Activated T-cell treated with anti-CD3 and anti-CD28 coated beads for 48 hours (primary cell): Measurements from ENCODE around the gene SLC18A2.
"Not testable (repeated sequence)": the region's sequence is repeated elsewhere in the genome, so short reads cannot be mapped to it uniquely, and the experiment has no call there.

Experiments used
- DNase-seq: peaks from one replicate; pipeline ENCODE4 v3.0.0-alpha.2; 2020; ENCODE audit warnings: low read depth

Gene SLC18A2

GRCh38 chr10:117264782-117265181 is 23.9 kb downstream of the SLC18A2 start:
- no peak for DNase-seq

- DNase-seq: no peak
Observed at GRCh38 chr10:117266400-117266799, 25.5 kb downstream of the SLC18A2 start.

- no peak for DNase-seq
Observed at GRCh38 chr10:117266812-117267211, 25.9 kb downstream of the SLC18A2 start.

- no peak for DNase-seq
Observed at GRCh38 chr10:117268258-117268657, 27.3 kb downstream of the SLC18A2 start.

- DNase-seq: no peak
Observed at GRCh38 chr10:117268907-117269306, 28.0 kb downstream of the SLC18A2 start.

GRCh38 chr10:117271427-117271826 is 30.5 kb downstream of the SLC18A2 start:
- no peak for DNase-seq

GRCh38 chr10:117272195-117273076 is 31.5 kb downstream of the SLC18A2 start:
- no peak for DNase-seq

- no peak for DNase-seq
Observed at GRCh38 chr10:117273980-117274379, 33.1 kb downstream of the SLC18A2 start.

GRCh38 chr10:117274509-117274908 is 33.6 kb downstream of the SLC18A2 start:
- no peak for DNase-seq

- DNase-seq: no peak
Observed at GRCh38 chr10:117275121-117275520, 34.2 kb downstream of the SLC18A2 start.

GRCh38 chr10:117277675-117278074 is 36.8 kb downstream of the SLC18A2 start:
- no peak for DNase-seq

- no peak for DNase-seq
Observed at GRCh38 chr10:117284716-117285494, 44.0 kb downstream of the SLC18A2 start.

GRCh38 chr10:117290872-117291271 is 50.0 kb downstream of the SLC18A2 start:
- DNase-seq: not testable (repeated sequence)

- DNase-seq: no peak
Observed at GRCh38 chr10:117294039-117294645, 53.2 kb downstream of the SLC18A2 start.

- DNase-seq: no peak
Observed at GRCh38 chr10:117294735-117295134, 53.8 kb downstream of the SLC18A2 start.

GRCh38 chr10:117298219-117298618 is 57.3 kb downstream of the SLC18A2 start:
- no peak for DNase-seq

GRCh38 chr10:117299435-117299834 is 58.5 kb downstream of the SLC18A2 start:
- DNase-seq: no peak

- DNase-seq: no peak
Observed at GRCh38 chr10:117300671-117301070, 59.8 kb downstream of the SLC18A2 start.

GRCh38 chr10:117303451-117303850 is 62.5 kb downstream of the SLC18A2 start:
- not testable (repeated sequence) for DNase-seq

- no peak for DNase-seq
Observed at GRCh38 chr10:117306674-117307073, 65.8 kb downstream of the SLC18A2 start.

GRCh38 chr10:117311261-117311660 is 70.3 kb downstream of the SLC18A2 start:
- DNase-seq: no peak

GRCh38 chr10:117312430-117312829 is 71.5 kb downstream of the SLC18A2 start:
- no peak for DNase-seq

GRCh38 chr10:117313641-117314040 is 72.7 kb downstream of the SLC18A2 start:
- DNase-seq: no peak
